GM21786 (cell line): Measurements from ENCODE around the gene ADAMTS16.
A peak's percentile ranks its signal among the peaks of the same experiment; 100 is the strongest.
"Not testable (repeated sequence)": the region's sequence is repeated elsewhere in the genome, so short reads cannot be mapped to it uniquely, and the experiment has no call there.

Source experiments
- ATAC-seq: cut with Tn5 transposase; IDR thresholded peaks from one replicate; pipeline ENCODE4 v1.9.1; 2021; ENCODE audit not compliant: unreplicated experiment

Gene ADAMTS16

GRCh38 chr5:5139777-5140478, at the start of gene ADAMTS16:
Gene ADAMTS16 (plus strand): TSS chr5:5140330. CDS start chr5:5140468, 138 bp downstream.
- ATAC-seq: no peak

- no peak for ATAC-seq
Measured at GRCh38 chr5:5092149-5092548, 48.0 kb upstream of the ADAMTS16 start.

GRCh38 chr5:5100635-5101034, 39.5 kb upstream of the ADAMTS16 start:
- no peak for ATAC-seq

GRCh38 chr5:5101676-5102075, 38.5 kb upstream of the ADAMTS16 start:
- ATAC-seq: no peak

GRCh38 chr5:5103245-5103644, 36.9 kb upstream of the ADAMTS16 start:
- no peak for ATAC-seq

GRCh38 chr5:5104550-5104949, 35.6 kb upstream of the ADAMTS16 start:
- ATAC-seq: no peak

GRCh38 chr5:5105531-5105930, 34.6 kb upstream of the ADAMTS16 start:
- ATAC-seq: no peak

- peak; percentile 62 for ATAC-seq
Measured at GRCh38 chr5:5116956-5117355, 23.2 kb upstream of the ADAMTS16 start.

- ATAC-seq: no peak
Measured at GRCh38 chr5:5122776-5123175, 17.4 kb upstream of the ADAMTS16 start.

GRCh38 chr5:5124231-5124630, 15.9 kb upstream of the ADAMTS16 start:
- no peak for ATAC-seq

GRCh38 chr5:5126444-5126843, 13.7 kb upstream of the ADAMTS16 start:
- no peak for ATAC-seq

- no peak for ATAC-seq
Measured at GRCh38 chr5:5128766-5129165, 11.4 kb upstream of the ADAMTS16 start.

GRCh38 chr5:5132234-5132633, 7.9 kb upstream of the ADAMTS16 start:
- no peak for ATAC-seq

- no peak for ATAC-seq
Measured at GRCh38 chr5:5132693-5133295, 7.3 kb upstream of the ADAMTS16 start.

- no peak for ATAC-seq
Measured at GRCh38 chr5:5134107-5134506, 6.0 kb upstream of the ADAMTS16 start.

- ATAC-seq: no peak
Measured at GRCh38 chr5:5135957-5136676, 4.0 kb upstream of the ADAMTS16 start.

- not testable (repeated sequence) for ATAC-seq
Measured at GRCh38 chr5:5137851-5138250, 2.3 kb upstream of the ADAMTS16 start.

- no peak for ATAC-seq
Measured at GRCh38 chr5:5139336-5139776, 774 bp upstream of the ADAMTS16 start.

- no peak for ATAC-seq
Measured at GRCh38 chr5:5140479-5141338, 579 bp downstream of the ADAMTS16 start.

GRCh38 chr5:5141339-5141599, 1.1 kb downstream of the ADAMTS16 start:
- no peak for ATAC-seq
